CD14-positive monocyte (primary cell): ENCODE data around the gene ZCWPW1. TPM values are rescaled to one million over a fixed set of nuclear protein-coding genes. Genes with fewer than 3 reads are reported as not detected.

Source experiments
- DNase-seq, 3 donors: peaks; one replicate each; pipeline ENCODE4 v3.0.0-alpha.2; 2011 to 2022
- H2AFZ ChIP-seq: 2 replicates; pipeline ENCODE4 v1.6.0; 2012; ENCODE audit warnings: mild to moderate bottlenecking, low read depth, low read length, inconsistent platforms; ENCODE audit not compliant: insufficient read depth, poor library complexity, severe bottlenecking
- H3K27ac ChIP-seq, 2 donors: 1 replicate in 1 of 2; 2 replicates in 1 of 2; pipeline ENCODE4 v1.5.1; 2012 to 2013; ENCODE audit warnings: low read length in 2 of 2, control low read depth in 1 of 2, inconsistent platforms in 1 of 2, low read depth in 1 of 2, mild to moderate bottlenecking in 1 of 2
- H3K27me3 ChIP-seq, 2 donors: one replicate each; pipeline versions ENCODE4 v1.6.0 to v1.6.1; 2011 to 2013; ENCODE audit warnings: low read length in 2 of 2; ENCODE audit not compliant: control insufficient read depth in 2 of 2, insufficient read depth in 2 of 2
- H3K36me3 ChIP-seq, 2 donors: replicated peaks in 1 of 2; 1 replicate in 1 of 2; 2 replicates in 1 of 2; pipeline versions ENCODE4 v1.5.1 to v1.6.1; 2012 to 2013; ENCODE audit warnings: low read length in 2 of 2, control low read depth in 1 of 2, inconsistent platforms in 1 of 2, mild to moderate bottlenecking in 1 of 2; ENCODE audit not compliant: insufficient read depth in 2 of 2, control insufficient read depth in 1 of 2
- H3K4me1 ChIP-seq, 2 donors: 1 replicate in 1 of 2; 2 replicates in 1 of 2; pipeline versions ENCODE4 v1.5.1 to v1.6.1; 2012 to 2013; ENCODE audit warnings: low read length in 2 of 2, control low read depth in 1 of 2, inconsistent platforms in 1 of 2, mild to moderate bottlenecking in 1 of 2, moderate library complexity in 1 of 2; ENCODE audit not compliant: insufficient read depth in 2 of 2, control insufficient read depth in 1 of 2
- H3K4me2 ChIP-seq: replicated peaks from 2 replicates; pipeline ENCODE3; 2012; ENCODE audit warnings: low read length, moderate library complexity, mild to moderate bottlenecking; ENCODE audit not compliant: poor library complexity, severe bottlenecking; ENCODE audit errors: extremely low read depth
- H3K4me3 ChIP-seq, 3 experiments: fragments of 200-600 bp in 1 of 3; sonication (generic) in 1 of 3; replicated peaks in 1 of 3; 1 replicate in 2 of 3; 2 replicates in 1 of 3; pipeline ENCODE4 v1.5.1; 2011 to 2013; ENCODE audit warnings: low read length in 3 of 3, mild to moderate bottlenecking in 3 of 3, control low read depth in 2 of 3, low read depth in 2 of 3, inconsistent platforms in 1 of 3, moderate library complexity in 1 of 3
- H3K79me2 ChIP-seq: 2 replicates; pipeline ENCODE4 v1.6.0; 2012; ENCODE audit warnings: mild to moderate bottlenecking, control low read depth, inconsistent platforms, low read length, moderate library complexity; ENCODE audit not compliant: insufficient read depth
- H3K9ac ChIP-seq: 2 replicates; pipeline ENCODE4 v1.6.0; 2017; ENCODE audit warnings: low read length, mild to moderate bottlenecking; ENCODE audit not compliant: insufficient read depth, poor library complexity, severe bottlenecking
- H3K9me3 ChIP-seq, 2 donors: replicated peaks in 1 of 2; 1 replicate in 1 of 2; 2 replicates in 1 of 2; pipeline versions ENCODE4 v1.5.1 to v1.6.1; 2012 to 2013; ENCODE audit warnings: low read length in 2 of 2, control low read depth in 1 of 2; ENCODE audit not compliant: control insufficient read depth in 1 of 2, insufficient read depth in 1 of 2
- H4K20me1 ChIP-seq: 2 replicates; pipeline ENCODE4 v1.6.0; 2012; ENCODE audit warnings: mild to moderate bottlenecking, low read length, control low read depth, moderate library complexity; ENCODE audit not compliant: insufficient read depth
- H3K27ac Mint-ChIP-seq, 7 donors: one replicate each; pipeline ENCODE4 v1.8.0; 2020; ENCODE audit warnings: mild to moderate bottlenecking in 7 of 7, mixed read lengths in 7 of 7, moderate library complexity in 6 of 7, inconsistent platforms in 2 of 7
- H3K27me3 Mint-ChIP-seq, 3 donors: one replicate each; pipeline ENCODE4 v1.8.0; 2021 to 2022; ENCODE audit warnings: low read depth in 3 of 3, mild to moderate bottlenecking in 3 of 3, mixed read lengths in 3 of 3, moderate library complexity in 3 of 3, inconsistent platforms in 1 of 3
- H3K36me3 Mint-ChIP-seq, 2 donors: one replicate each; pipeline ENCODE4 v1.8.0; 2020; ENCODE audit warnings: mixed read lengths in 2 of 2, inconsistent platforms in 1 of 2, mild to moderate bottlenecking in 1 of 2
- H3K4me1 Mint-ChIP-seq: one replicate; pipeline ENCODE4 v1.8.0; 2020; ENCODE audit warnings: mild to moderate bottlenecking, mixed read lengths
- H3K4me3 Mint-ChIP-seq, 2 donors: one replicate each; pipeline ENCODE4 v1.8.0; 2020; ENCODE audit warnings: mild to moderate bottlenecking in 2 of 2, mixed read lengths in 2 of 2, moderate library complexity in 1 of 2
- H3K9me3 Mint-ChIP-seq, 7 donors: one replicate each; pipeline ENCODE4 v1.8.0; 2020 to 2022; ENCODE audit warnings: mixed read lengths in 7 of 7, mild to moderate bottlenecking in 6 of 7, moderate library complexity in 6 of 7, inconsistent platforms in 2 of 7
- CTCF ChIP-seq: fragments of 200-600 bp; IDR thresholded peaks from one replicate; pipeline ENCODE4 v1.8.0; 2022; ENCODE audit warnings: antibody characterized with exemption, mild to moderate bottlenecking
- WGBS: methylation state at CpG from one replicate; pipeline ENCODE4 v1.1.5; 2013; ENCODE audit warnings: missing lambda C conversion rate; ENCODE audit not compliant: insufficient coverage; 5-methylcytosine and 5-hydroxymethylcytosine counted together
- intact Hi-C, 2 donors: fragments of 100-400 bp; cut with micrococcal nuclease; formaldehyde crosslinking; loops; one replicate each; pipeline versions ENCODE4 v1.15.0 to v1.15.1; 2023
- polyA plus RNA-seq, 3 donors: library from polyadenylated mRNA; depleted of rRNA in 1 of 3; unstranded in 2 of 3; stranded (reverse) in 1 of 3; fragments of 300-500 nt in 2 of 3; fragments of >200 nt in 1 of 3; fragmentation: Illumina TruSeq in 2 of 3; gene quantifications; 1 replicate in 2 of 3; 2 replicates in 1 of 3; pipeline ENCODE4 v1.2.3, GENCODE V29; 2012 to 2021

The ZCWPW1 gene
- polyA plus RNA-seq, 3 donors = 0.60 to 1.9 (median 1.2) TPM

- no peak for DNase-seq
- no peaks in the 10 kb centered on the region for H3K27me3 ChIP-seq
- Mint-ChIP-seq H3K27ac (peak overlapping the region in 6 of 7 donors; percentile 53 to 83 (median 72)), H3K36me3 (peaks cover 64 to 96% of the 10 kb centered on the region in 2 donors), H3K4me1 (peaks cover 28% of the 10 kb centered on the region), H3K4me3 (no peak overlapping the region), H3K27me3 (peaks cover 0 to 3% (median 2%) of the 10 kb centered on the region in 3 donors), H3K9me3 (no peaks in the 10 kb centered on the region)
- no peaks in the 10 kb centered on the region for H3K9me3 ChIP-seq
- 97% methylated on average over 4 of the region's 8 CpGs for WGBS
- H3K4me1 ChIP-seq = peaks cover 19 to 25% of the 10 kb centered on the region in 2 donors
- H3K27ac ChIP-seq = peak overlapping the region in 1 of 2 donors; percentile 62
- peaks cover 67 to 96% of the 10 kb centered on the region in 2 donors for H3K36me3 ChIP-seq
- H4K20me1 ChIP-seq = no peaks in the 10 kb centered on the region
- TF ChIP-seq CTCF = no peak
- no peak overlapping the region for H3K9ac ChIP-seq
- no peak overlapping the region for H2AFZ ChIP-seq
- peak overlapping the region in 1 of 3 experiments; percentile 24 for H3K4me3 ChIP-seq
- intact Hi-C loops = loop anchor here (5.0 to 10.0 kb wide), 2 partner anchors 48 to 214 kb away; partner anchors contain the start of gene LAMTOR4 (in 1 of the 2)
- no peak overlapping the region for H3K4me2 ChIP-seq
- peaks cover 2% of the 10 kb centered on the region for H3K79me2 ChIP-seq
Observed at GRCh38 chr7:100358857-100359212, 69.7 kb downstream of the ZCWPW1 start.

- TF ChIP-seq CTCF = no peak
- H3K4me3 ChIP-seq = peak within 1 kb of the TSS in 1 of 3 experiments; percentile 24
- H3K79me2 ChIP-seq = peaks cover 2% of the 10 kb centered on the region
- no peaks in the 10 kb centered on the region for H3K9me3 ChIP-seq
- H2AFZ ChIP-seq = no peak within 1 kb of the TSS
- H3K4me1 ChIP-seq = peaks cover 19 to 25% of the 10 kb centered on the region in 2 donors
- H3K27me3 ChIP-seq = no peaks in the 10 kb centered on the region
- H3K4me2 ChIP-seq = no peak within 1 kb of the TSS
- Mint-ChIP-seq H3K9me3 (no peaks in the 10 kb centered on the region), H3K4me1 (peaks cover 28% of the 10 kb centered on the region), H3K27me3 (peaks cover 0 to 3% (median 2%) of the 10 kb centered on the region in 3 donors), H3K27ac (peak within 1 kb of the TSS in 5 of 7 donors; percentile 53 to 83 (median 79)), H3K4me3 (no peak within 1 kb of the TSS), H3K36me3 (peaks cover 65 to 95% of the 10 kb centered on the region in 2 donors)
- peaks cover 70 to 98% of the 10 kb centered on the region in 2 donors for H3K36me3 ChIP-seq
- intact Hi-C loops = loop anchor here (5.0 to 10.0 kb wide), 2 partner anchors 49 to 213 kb away; partner anchors contain the start of gene LAMTOR4 (in 1 of the 2)
- peak within 1 kb of the TSS in 1 of 2 donors; percentile 64 for H3K27ac ChIP-seq
- H4K20me1 ChIP-seq = no peaks in the 10 kb centered on the region
- no peak for DNase-seq
- no peak within 1 kb of the TSS for H3K9ac ChIP-seq
- WGBS = 100% methylated on average over 5 of the region's 11 CpGs
Observed at GRCh38 chr7:100358027-100358856, 70.3 kb downstream of the ZCWPW1 start, which contains the start of gene PILRB. TSS of gene PILRB (plus strand) at chr7:100358117. CDS start at chr7:100358303, 186 bp downstream.
